Endothelial cell of umbilical vein (primary cell): ENCODE data around the gene KCNMA1. TPM values are rescaled to one million over a fixed set of nuclear protein-coding genes. Genes with fewer than 3 reads are reported as not detected.

Experiments used
- BruUV-seq: library from RNA; stranded (reverse); fragments of 400-500 nt; replicated peaks from 2 replicates; lab custom pipeline; 2021; lab: Mats Ljungman, UMichigan
- CTCF ChIA-PET: fragments of 300-600, 350-600 bp; sonication (Branson Sonifier 250); formaldehyde crosslinking; loops from one replicate; lab custom pipeline; 2021; ENCODE audit warnings: antibody characterized with exemption, inconsistent platforms; lab: Charles Lee
- POLR2A ChIA-PET: fragments of 300-600, 350-600 bp; sonication (Branson Sonifier 250); formaldehyde crosslinking; loops from one replicate; lab custom pipeline; 2021; ENCODE audit warnings: antibody characterized with exemption, inconsistent platforms; lab: Charles Lee
- DNase-seq: peaks from one replicate; pipeline ENCODE4 v3.0.0-alpha.2; 2011; ENCODE audit warnings: low read depth, low spot score
- FAIRE-seq: peaks from 2 replicates; lab custom pipeline; 2011; peaks lifted over from hg19 to GRCh38; lab: Jason Lieb, UNC
- H2AFZ ChIP-seq: 2 replicates; pipeline ENCODE4 v1.6.0; 2012; ENCODE audit warnings: low read depth, low read length, control low read depth, inconsistent platforms
- H3K27ac ChIP-seq: 2 replicates; pipeline ENCODE4 v1.5.1; 2011; ENCODE audit warnings: low read depth, mild to moderate bottlenecking, control low read depth, low read length, moderate library complexity; ENCODE audit not compliant: insufficient read depth
- H3K27me3 ChIP-seq, 2 experiments: 2 replicates each; pipeline versions ENCODE4 v1.6.0 to v1.6.1; 2011; ENCODE audit warnings: low read length in 2 of 2, mixed read lengths in 1 of 2; ENCODE audit not compliant: control insufficient read depth in 2 of 2, insufficient read depth in 2 of 2
- H3K36me3 ChIP-seq, 2 experiments: 2 replicates in 1 of 2; 3 replicates in 1 of 2; pipeline ENCODE4 v1.5.1; 2011; ENCODE audit warnings: low read length in 2 of 2, mild to moderate bottlenecking in 1 of 2, moderate library complexity in 1 of 2; ENCODE audit not compliant: control insufficient read depth in 2 of 2, insufficient read depth in 2 of 2; ENCODE audit errors: extremely low read depth in 1 of 2
- H3K4me1 ChIP-seq: 3 replicates; pipeline ENCODE4 v1.5.1; 2011; ENCODE audit warnings: mild to moderate bottlenecking, low read length; ENCODE audit not compliant: control insufficient read depth, insufficient read depth; ENCODE audit errors: extremely low read depth
- H3K4me2 ChIP-seq: 2 replicates; pipeline ENCODE4 v1.6.1; 2011; ENCODE audit warnings: low read length, control low read depth, mixed read lengths; ENCODE audit not compliant: insufficient read depth
- H3K4me3 ChIP-seq, 3 experiments: fragments of 200-600 bp in 1 of 3; sonication (generic), shearing (Covaris generic) in 1 of 3; replicated peaks in 1 of 3; 2 replicates each; pipeline ENCODE4 v1.5.1; 2011 to 2016; ENCODE audit warnings: control low read depth in 3 of 3, low read length in 3 of 3, mild to moderate bottlenecking in 2 of 3, inconsistent platforms in 1 of 3, low read depth in 1 of 3, moderate library complexity in 1 of 3; ENCODE audit not compliant: insufficient read depth in 1 of 3
- H3K79me2 ChIP-seq: 2 replicates; pipeline ENCODE4 v1.6.0; 2012; ENCODE audit warnings: low read length, inconsistent platforms; ENCODE audit not compliant: control insufficient read depth, insufficient read depth
- H3K9ac ChIP-seq: replicated peaks from 2 replicates; pipeline ENCODE3; 2011; ENCODE audit warnings: low read length, control low read depth; ENCODE audit not compliant: insufficient read depth; ENCODE audit errors: extremely low read depth
- H3K9me1 ChIP-seq: replicated peaks from 3 replicates; pipeline ENCODE4 v1.6.0; 2011; ENCODE audit warnings: mild to moderate bottlenecking, low read length; ENCODE audit not compliant: control insufficient read depth, insufficient read depth; ENCODE audit errors: extremely low read depth
- H3K9me3 ChIP-seq: replicated peaks from 2 replicates; pipeline ENCODE4 v1.5.1; 2012; ENCODE audit warnings: low read length, inconsistent platforms; ENCODE audit not compliant: control insufficient read depth, insufficient read depth
- H4K20me1 ChIP-seq: replicated peaks from 2 replicates; pipeline ENCODE3; 2011; ENCODE audit warnings: mild to moderate bottlenecking, low read length; ENCODE audit not compliant: control insufficient read depth, insufficient read depth; ENCODE audit errors: extremely low read depth
- CTCF ChIP-seq, 2 donors: IDR thresholded peaks; 1 replicate in 1 of 2; 2 replicates in 1 of 2; pipeline ENCODE4 v1.5.1; 2011; ENCODE audit warnings: low read length in 2 of 2, mild to moderate bottlenecking in 2 of 2, moderate library complexity in 2 of 2, control low read depth in 1 of 2, inconsistent platforms in 1 of 2, low read depth in 1 of 2; ENCODE audit not compliant: insufficient read depth in 1 of 2; ENCODE audit errors: extremely low read depth in 1 of 2
- EZH2 ChIP-seq: IDR thresholded peaks from 2 replicates; pipeline ENCODE4 v1.6.1; 2012; ENCODE audit warnings: borderline replicate concordance, low read depth, mild to moderate bottlenecking, moderate library complexity, low read length, inconsistent platforms; ENCODE audit not compliant: severe bottlenecking
- FOS ChIP-seq: IDR thresholded peaks from 2 replicates; pipeline ENCODE4 v1.6.1; 2011; ENCODE audit warnings: mild to moderate bottlenecking, low read length, moderate library complexity, borderline replicate concordance; ENCODE audit not compliant: insufficient read depth
- GATA2 ChIP-seq: IDR thresholded peaks from 2 replicates; pipeline ENCODE4 v1.7.0; 2011; ENCODE audit warnings: low read depth, mild to moderate bottlenecking, moderate library complexity, mixed read lengths, low read length; ENCODE audit not compliant: insufficient read length, insufficient read depth
- JUN ChIP-seq: IDR thresholded peaks from 2 replicates; pipeline ENCODE4 v1.6.1; 2011; ENCODE audit warnings: borderline replicate concordance, low read depth; ENCODE audit not compliant: insufficient read length, insufficient read depth
- MAX ChIP-seq: IDR thresholded peaks from 2 replicates; pipeline ENCODE4 v1.6.1; 2011; ENCODE audit not compliant: insufficient read depth, insufficient read length
- MYC ChIP-seq: IDR thresholded peaks from one replicate; pipeline ENCODE4 v1.6.1; 2011; ENCODE audit warnings: mild to moderate bottlenecking, low read depth, low read length
- POLR2A ChIP-seq: IDR thresholded peaks from 2 replicates; pipeline ENCODE4 v1.6.1; 2012; ENCODE audit warnings: low read depth, mild to moderate bottlenecking, control low read depth, low read length
- POLR2AphosphoS5 ChIP-seq: IDR thresholded peaks from 2 replicates; pipeline ENCODE4 v1.6.1; 2012; ENCODE audit warnings: low read depth, mild to moderate bottlenecking, control low read depth, low read length, moderate library complexity; ENCODE audit not compliant: insufficient read depth
- dilution Hi-C: fragments of 300-500 bp; cut with MboI; formaldehyde crosslinking; loops from one replicate; pipeline ENCODE4 v1.15.0; 2019; ENCODE audit warnings: low sequenced_read_pairs; ENCODE audit not compliant: extremely low pct_ligation_motif_present
- intact Hi-C: fragments of 100-400 bp; cut with micrococcal nuclease; formaldehyde crosslinking; loops from one replicate; pipeline ENCODE4 v1.10.0; 2022
- polyA plus RNA-seq, 4 experiments: library from polyadenylated mRNA; depleted of rRNA in 3 of 4; stranded (reverse) in 3 of 4; unstranded in 1 of 4; fragments of >200 nt; gene quantifications; 2 replicates each; pipeline versions ENCODE4 v1.2.1 to v1.2.3, GENCODE V29; 2011 to 2012; ENCODE audit warnings: missing spikeins in 1 of 4
- total RNA-seq: library from RNA; stranded (reverse); gene quantifications from 2 replicates; pipeline ENCODE4 v1.2.3, GENCODE V29; 2021

KCNMA1 gene
- total and polyA plus RNA-seq, 2 donors (not counting 3 experiments of a cell fraction or from before 2014, with no cell fraction given), result 0.10 to 0.82 TPM

- Histone ChIP-seq H3K27me3 (peaks cover 0 to 2% of the 10 kb centered on the region in 2 experiments), H3K9ac (no peak overlapping the region), H3K27ac (no peak overlapping the region), H2AFZ (peak overlapping the region; percentile 87), H3K36me3 (no peaks in the 10 kb centered on the region), H3K9me1 (no peaks in the 10 kb centered on the region), H3K4me3 (no peak overlapping the region), H3K79me2 (no peaks in the 10 kb centered on the region), H3K9me3 (no peaks in the 10 kb centered on the region), H4K20me1 (no peaks in the 10 kb centered on the region), H3K4me2 (no peak overlapping the region), H3K4me1 (peaks cover 6% of the 10 kb centered on the region)
- no peak for TF ChIP-seq POLR2AphosphoS5
- no peak for TF ChIP-seq JUN
- no peak for TF ChIP-seq GATA2
- dilution Hi-C loops (no loop called here), intact Hi-C loops (no loop called here)
- DNase-seq (peak; percentile 11), FAIRE-seq (peak; percentile 21)
- POLR2A ChIA-PET, result no interaction called here
- no TSS peak for BruUV-seq
- CTCF ChIA-PET, result interaction anchor here (1.5 to 1.7 kb wide), 2 partner anchors 34 to 37 kb away, joined by 4 to 6 read pairs; no protein-coding TSS in a partner anchor
These were observed 595.9 kb downstream of the KCNMA1 start for GRCh38 chr10:77041636-77042258.

- Histone ChIP-seq H3K36me3 (no peaks in the 10 kb centered on the region), H3K27me3 (no peaks in the 10 kb centered on the region), H3K4me1 (peaks cover 6% of the 10 kb centered on the region), H3K4me2 (no peak overlapping the region), H4K20me1 (no peaks in the 10 kb centered on the region), H3K9me1 (no peaks in the 10 kb centered on the region), H3K79me2 (no peaks in the 10 kb centered on the region), H3K27ac (no peak overlapping the region), H2AFZ (no peak overlapping the region), H3K9me3 (no peaks in the 10 kb centered on the region), H3K4me3 (no peak overlapping the region), H3K9ac (no peak overlapping the region)
- ChIA-PET POLR2A (interaction anchor here (0.5 kb wide), 1 partner anchor 55 kb away, joined by 3 read pairs; no protein-coding TSS in a partner anchor), CTCF (interaction anchor here (0.7 to 1.4 kb wide), 2 partner anchors 11 to 24 kb away, joined by 3 to 5 read pairs; no protein-coding TSS in a partner anchor)
- intact Hi-C loops (no loop called here), dilution Hi-C loops (no loop called here)
- DNase-seq (no peak), FAIRE-seq (no peak)
- TF ChIP-seq EZH2 (no peak), POLR2A (no peak), MYC (no peak), MAX (no peak), FOS (no peak), POLR2AphosphoS5 (no peak), GATA2 (no peak), JUN (no peak), CTCF (IDR thresholded peaks at IDR 0.05; ENCODE audit: extremely low read depth in 1 of 2, insufficient read depth in 1 of 2, low read depth in 1 of 2, low read length in 2 of 2) (no peak)
- BruUV-seq, result no TSS peak
These were observed 599.2 kb downstream of the KCNMA1 start for GRCh38 chr10:77038407-77038806.
